Neuronal stem cell (in vitro differentiated cells): ENCODE measurements around the gene CC2D2A.

Experiments used
- DNase-seq: peaks from one replicate; pipeline ENCODE4 v3.0.0-alpha.2; 2013; ENCODE audit warnings: low spot score
- H2AFZ ChIP-seq: one replicate; pipeline ENCODE4 v1.6.1; 2013; ENCODE audit warnings: mild to moderate bottlenecking, low read length, inconsistent platforms
- H2AK5ac ChIP-seq: 2 replicates; pipeline ENCODE4 v1.6.1; 2013; ENCODE audit warnings: low read depth, mild to moderate bottlenecking, inconsistent platforms, low read length, moderate library complexity, mixed read lengths
- H2BK120ac ChIP-seq: 2 replicates; pipeline ENCODE4 v1.6.1; 2013; ENCODE audit warnings: low read depth, mild to moderate bottlenecking, inconsistent platforms, low read length, moderate library complexity, mixed read lengths
- H2BK12ac ChIP-seq: one replicate; pipeline ENCODE4 v1.6.1; 2013; ENCODE audit warnings: low read length, inconsistent platforms
- H2BK15ac ChIP-seq: 2 replicates; pipeline ENCODE4 v1.6.1; 2013; ENCODE audit warnings: mild to moderate bottlenecking, low read length, inconsistent platforms, mixed read lengths
- H2BK5ac ChIP-seq: one replicate; pipeline ENCODE4 v1.6.1; 2013; ENCODE audit warnings: inconsistent platforms, mild to moderate bottlenecking, low read length, moderate library complexity
- H3K14ac ChIP-seq: one replicate; pipeline ENCODE4 v1.6.1; 2013; ENCODE audit warnings: low read length, inconsistent platforms
- H3K18ac ChIP-seq: 2 replicates; pipeline ENCODE4 v1.6.1; 2013; ENCODE audit warnings: low read length, inconsistent platforms
- H3K23ac ChIP-seq: 2 replicates; pipeline ENCODE4 v1.6.1; 2013; ENCODE audit warnings: low read depth, mild to moderate bottlenecking, mixed read lengths, low read length, inconsistent platforms; ENCODE audit not compliant: poor library complexity
- H3K27ac ChIP-seq: replicated peaks from 3 replicates; pipeline ENCODE4 v1.5.1; 2013; ENCODE audit warnings: low read length, inconsistent platforms
- H3K27me3 ChIP-seq, 3 experiments: 2 replicates each; pipeline ENCODE4 v1.6.1; 2013; ENCODE audit warnings: low read length in 3 of 3, mild to moderate bottlenecking in 2 of 3, inconsistent platforms in 1 of 3, low read depth in 1 of 3, mixed read lengths in 1 of 3, moderate library complexity in 1 of 3; ENCODE audit not compliant: control insufficient read depth in 3 of 3, insufficient read depth in 3 of 3
- H3K36me3 ChIP-seq, 2 donors: replicated peaks in 1 of 2; 2 replicates each; pipeline ENCODE4 v1.6.1; 2013; ENCODE audit warnings: low read length in 2 of 2; ENCODE audit not compliant: control insufficient read depth in 2 of 2, insufficient read depth in 2 of 2
- H3K4ac ChIP-seq: 2 replicates; pipeline ENCODE4 v1.6.1; 2013; ENCODE audit warnings: inconsistent platforms, mild to moderate bottlenecking, low read length, moderate library complexity
- H3K4me1 ChIP-seq, 2 donors: 1 replicate in 1 of 2; 2 replicates in 1 of 2; pipeline ENCODE4 v1.6.1; 2013; ENCODE audit warnings: low read length in 2 of 2, low read depth in 1 of 2; ENCODE audit not compliant: control insufficient read depth in 2 of 2, insufficient read depth in 1 of 2
- H3K4me2 ChIP-seq: one replicate; pipeline ENCODE4 v1.6.1; 2013; ENCODE audit warnings: mild to moderate bottlenecking, low read length, inconsistent platforms; ENCODE audit not compliant: insufficient read depth, poor library complexity, severe bottlenecking
- H3K4me3 ChIP-seq, 2 donors: 2 replicates each; pipeline ENCODE4 v1.5.1; 2013; ENCODE audit warnings: low read length in 2 of 2, mild to moderate bottlenecking in 2 of 2, inconsistent platforms in 1 of 2, moderate library complexity in 1 of 2
- H3K79me1 ChIP-seq: one replicate; pipeline ENCODE4 v1.6.1; 2013; ENCODE audit warnings: low read depth, mild to moderate bottlenecking, inconsistent platforms, low read length, moderate library complexity
- H3K9ac ChIP-seq: one replicate; pipeline ENCODE4 v1.6.1; 2013; ENCODE audit warnings: mild to moderate bottlenecking, low read depth, low read length, inconsistent platforms; ENCODE audit not compliant: poor library complexity
- H3K9me3 ChIP-seq, 2 donors: replicated peaks in 1 of 2; 2 replicates each; pipeline versions ENCODE3 to v1.6.1; 2013; ENCODE audit warnings: low read length in 2 of 2, mild to moderate bottlenecking in 2 of 2, inconsistent platforms in 1 of 2, low read depth in 1 of 2, mixed read lengths in 1 of 2, moderate library complexity in 1 of 2; ENCODE audit not compliant: control insufficient read depth in 2 of 2, insufficient read depth in 1 of 2
- H4K8ac ChIP-seq: one replicate; pipeline ENCODE4 v1.6.1; 2013; ENCODE audit warnings: low read depth, mild to moderate bottlenecking, inconsistent platforms, low read length, moderate library complexity
- H4K91ac ChIP-seq: one replicate; pipeline ENCODE4 v1.6.1; 2013; ENCODE audit warnings: low read length, low read depth, mild to moderate bottlenecking, inconsistent platforms; ENCODE audit not compliant: poor library complexity
- WGBS, 2 donors: extraction: QIAGEN DNeasy Blood & Tissue Kit; methylation state at CpG; one replicate each; pipeline ENCODE4 v1.1.7; 2013; ENCODE audit warnings: missing lambda C conversion rate in 2 of 2, mixed read lengths in 1 of 2; ENCODE audit not compliant: insufficient read length in 2 of 2, insufficient replicate concordance in 1 of 2; ENCODE audit errors: extremely low coverage in 2 of 2; 5-methylcytosine and 5-hydroxymethylcytosine counted together

CC2D2A gene

GRCh38 chr4:15444276-15444675, 25.4 kb upstream of the CC2D2A start:
- Histone ChIP-seq H2AFZ (no peak overlapping the region), H3K23ac (no peak overlapping the region), H3K9ac (no peak overlapping the region), H3K27ac (no peak overlapping the region), H3K79me1 (no peaks in the 10 kb centered on the region), H4K91ac (no peak overlapping the region), H2BK12ac (no peak overlapping the region), H3K4me1 (no peaks in the 10 kb centered on the region), H2BK5ac (no peak overlapping the region), H2BK15ac (no peak overlapping the region), H3K36me3 (no peaks in the 10 kb centered on the region), H2AK5ac (no peak overlapping the region), H3K18ac (no peak overlapping the region), H4K8ac (no peak overlapping the region), H3K4me3 (no peak overlapping the region), H2BK120ac (no peak overlapping the region), H3K14ac (no peak overlapping the region), H3K4me2 (no peak overlapping the region), H3K9me3 (no peaks in the 10 kb centered on the region), H3K4ac (no peak overlapping the region), H3K27me3 (no peaks in the 10 kb centered on the region)
- no peak for DNase-seq
- no CpG with 5 or more reads among the region's 7 CpGs for WGBS, 2 donors

GRCh38 chr4:15444879-15445547, 24.7 kb upstream of the CC2D2A start:
- Histone ChIP-seq H3K27ac (no peak overlapping the region), H3K27me3 (no peaks in the 10 kb centered on the region), H3K18ac (no peak overlapping the region), H3K36me3 (no peaks in the 10 kb centered on the region), H2AK5ac (no peak overlapping the region), H4K91ac (no peak overlapping the region), H4K8ac (no peak overlapping the region), H3K4me2 (no peak overlapping the region), H3K4ac (no peak overlapping the region), H2AFZ (no peak overlapping the region), H3K9me3 (no peaks in the 10 kb centered on the region), H2BK120ac (no peak overlapping the region), H3K9ac (no peak overlapping the region), H3K4me1 (no peaks in the 10 kb centered on the region), H3K79me1 (no peaks in the 10 kb centered on the region), H2BK5ac (no peak overlapping the region), H3K23ac (no peak overlapping the region), H2BK15ac (no peak overlapping the region), H3K4me3 (no peak overlapping the region), H2BK12ac (no peak overlapping the region), H3K14ac (no peak overlapping the region)
- DNase-seq = no peak
- WGBS, 2 donors = no CpG with 5 or more reads among the region's 4 CpGs

- Histone ChIP-seq H3K4me3 (no peak overlapping the region), H3K9me3 (no peaks in the 10 kb centered on the region), H3K79me1 (no peaks in the 10 kb centered on the region), H3K9ac (no peak overlapping the region), H4K8ac (no peak overlapping the region), H3K4ac (no peak overlapping the region), H4K91ac (no peak overlapping the region), H3K14ac (no peak overlapping the region), H2BK120ac (no peak overlapping the region), H3K18ac (no peak overlapping the region), H2BK15ac (no peak overlapping the region), H2BK12ac (no peak overlapping the region), H2BK5ac (no peak overlapping the region), H3K23ac (no peak overlapping the region), H3K4me2 (no peak overlapping the region), H3K4me1 (no peaks in the 10 kb centered on the region), H3K36me3 (no peaks in the 10 kb centered on the region), H2AK5ac (no peak overlapping the region), H3K27ac (no peak overlapping the region), H2AFZ (no peak overlapping the region), H3K27me3 (no peaks in the 10 kb centered on the region)
- WGBS, 2 donors = no CpG with 5 or more reads among the region's 1 CpG
- no peak for DNase-seq
Measured at GRCh38 chr4:15451181-15451865, 18.4 kb upstream of the CC2D2A start.

GRCh38 chr4:15451866-15452765, 17.6 kb upstream of the CC2D2A start:
- H3K9me3 ChIP-seq = no peaks in the 10 kb centered on the region
- no peak overlapping the region for H4K8ac ChIP-seq
- H3K18ac ChIP-seq = no peak overlapping the region
- H3K79me1 ChIP-seq = no peaks in the 10 kb centered on the region
- WGBS, 2 donors = no CpG with 5 or more reads among the region's 4 CpGs
- no peak overlapping the region for H2AFZ ChIP-seq
- H2AK5ac ChIP-seq = no peak overlapping the region
- H3K9ac ChIP-seq = no peak overlapping the region
- H3K4me1 ChIP-seq = no peaks in the 10 kb centered on the region
- H3K4ac ChIP-seq = no peak overlapping the region
- no peak overlapping the region for H2BK5ac ChIP-seq
- H3K4me2 ChIP-seq = no peak overlapping the region
- no peak overlapping the region for H2BK120ac ChIP-seq
- no peak overlapping the region for H3K14ac ChIP-seq
- no peaks in the 10 kb centered on the region for H3K27me3 ChIP-seq
- no peak overlapping the region for H3K23ac ChIP-seq
- DNase-seq = no peak
- H3K36me3 ChIP-seq = no peaks in the 10 kb centered on the region
- no peak overlapping the region for H4K91ac ChIP-seq
- no peak overlapping the region for H3K4me3 ChIP-seq
- H2BK15ac ChIP-seq = no peak overlapping the region
- H2BK12ac ChIP-seq = no peak overlapping the region
- no peak overlapping the region for H3K27ac ChIP-seq
